SK-N-SH (cell line): ENCODE results near the gene REV1. TPM values are rescaled to one million over a fixed set of nuclear protein-coding genes. Genes with fewer than 3 reads are reported as not detected.

Experiments used
- CTCF ChIA-PET: fragments of 300-600, 350-600 bp; formaldehyde crosslinking; extraction: SDS; loops from one replicate; lab custom pipeline; 2021; lab: Yijun Ruan, JAX
- POLR2A ChIA-PET: fragments of 350-600 bp; sonication (Branson Sonifier 250); formaldehyde crosslinking; extraction: SDS; loops from one replicate; lab custom pipeline; 2020; ENCODE audit warnings: antibody characterized with exemption, inconsistent platforms; lab: Yijun Ruan, JAX
- DNase-seq: peaks from one replicate; pipeline ENCODE4 v3.0.0; 2012
- H2AFZ ChIP-seq: fragments of 200-600 bp; sonication (generic); 2 replicates; pipeline ENCODE4 v1.8.1; 2016; ENCODE audit warnings: antibody characterized with exemption, mild to moderate bottlenecking, low read depth
- H3F3A ChIP-seq: fragments of 200-600 bp; sonication (generic); replicated peaks from 2 replicates; pipeline ENCODE3; 2016; ENCODE audit warnings: antibody characterized with exemption, mild to moderate bottlenecking; ENCODE audit not compliant: insufficient read depth
- H3K27ac ChIP-seq, 2 experiments: fragments of 200-500 bp in 1 of 2; fragments of 200-600 bp in 1 of 2; sonication (Bioruptor generic) in 1 of 2; sonication (generic), shearing (Covaris generic) in 1 of 2; 2 replicates each; pipeline versions ENCODE4 v1.5.1 to v1.6.1; 2014 to 2016; ENCODE audit warnings: low read depth in 2 of 2, inconsistent platforms in 1 of 2, low read length in 1 of 2, mild to moderate bottlenecking in 1 of 2, mixed read lengths in 1 of 2
- H3K27me3 ChIP-seq: fragments of 200-600 bp; sonication (generic), shearing (Covaris generic); 2 replicates; pipeline ENCODE4 v1.6.1; 2016; ENCODE audit warnings: mixed run types; ENCODE audit not compliant: insufficient read depth
- H3K36me3 ChIP-seq, 2 experiments: fragments of 200-500 bp in 1 of 2; fragments of 200-600 bp in 1 of 2; sonication (Bioruptor generic) in 1 of 2; sonication (generic) in 1 of 2; replicated peaks in 1 of 2; 2 replicates each; pipeline versions ENCODE3 to v1.5.1; 2014 to 2016; ENCODE audit warnings: low read length in 1 of 2, mild to moderate bottlenecking in 1 of 2; ENCODE audit not compliant: insufficient read depth in 2 of 2, control insufficient read depth in 1 of 2
- H3K4me1 ChIP-seq, 2 experiments: fragments of 200-500 bp in 1 of 2; fragments of 200-600 bp in 1 of 2; sonication (Bioruptor generic) in 1 of 2; sonication (generic), shearing (Covaris generic) in 1 of 2; 2 replicates each; pipeline versions ENCODE4 v1.5.1 to v1.6.1; 2014 to 2016; ENCODE audit warnings: low read depth in 1 of 2, low read length in 1 of 2, mixed run types in 1 of 2; ENCODE audit not compliant: insufficient read depth in 2 of 2, control insufficient read depth in 1 of 2
- H3K4me2 ChIP-seq: fragments of 200-600 bp; sonication (generic), shearing (Covaris generic); 2 replicates; pipeline ENCODE4 v1.6.1; 2017; ENCODE audit warnings: mixed run types
- H3K4me3 ChIP-seq, 2 experiments: fragments of 200-500 bp in 1 of 2; fragments of 200-600 bp in 1 of 2; sonication (Bioruptor generic) in 1 of 2; sonication (generic), shearing (Covaris generic) in 1 of 2; 2 replicates each; pipeline versions ENCODE4 v1.5.1 to v1.8.1; 2014 to 2016; ENCODE audit warnings: low read depth in 2 of 2, inconsistent platforms in 1 of 2, low read length in 1 of 2, mild to moderate bottlenecking in 1 of 2, mixed read lengths in 1 of 2, moderate library complexity in 1 of 2
- H3K79me2 ChIP-seq: fragments of 200-600 bp; sonication (generic); 2 replicates; pipeline ENCODE4 v1.8.1; 2017; ENCODE audit warnings: mild to moderate bottlenecking; ENCODE audit not compliant: insufficient read depth
- H3K9ac ChIP-seq: fragments of 200-600 bp; sonication (generic); 2 replicates; pipeline ENCODE4 v1.6.1; 2017; ENCODE audit warnings: mixed run types
- H3K9me2 ChIP-seq: fragments of 200-600 bp; sonication (generic); 2 replicates; pipeline ENCODE4 v1.6.1; 2017; ENCODE audit warnings: mixed run types
- H3K9me3 ChIP-seq: fragments of 200-600 bp; sonication (generic); 2 replicates; pipeline ENCODE4 v1.6.1; 2017; ENCODE audit warnings: mixed run types, mild to moderate bottlenecking, moderate library complexity
- H4K20me1 ChIP-seq: fragments of 200-600 bp; sonication (generic); 2 replicates; pipeline ENCODE4 v1.6.1; 2017; ENCODE audit warnings: mild to moderate bottlenecking, mixed run types; ENCODE audit not compliant: insufficient read depth
- CHD2 ChIP-seq: fragments of 150-350 bp; IDR thresholded peaks from 2 replicates; pipeline ENCODE4 v1.6.1; 2018; ENCODE audit warnings: low read length; ENCODE audit not compliant: partially characterized antibody
- CTCF ChIP-seq: fragments of 200-600 bp; sonication (generic); IDR thresholded peaks from 2 replicates; pipeline ENCODE4 v1.6.1; 2017; ENCODE audit warnings: antibody characterized with exemption, mild to moderate bottlenecking, moderate library complexity
- ELF1 ChIP-seq: IDR thresholded peaks from 2 replicates; pipeline ENCODE4 v1.4.0; 2012
- EZH2phosphoT487 ChIP-seq: fragments of 200-600 bp; sonication (generic); IDR thresholded peaks from 2 replicates; pipeline ENCODE4 v1.6.1; 2017; ENCODE audit warnings: low read depth, mixed run types, mild to moderate bottlenecking, antibody characterized with exemption, moderate library complexity, borderline replicate concordance
- FOSL2 ChIP-seq: IDR thresholded peaks from 2 replicates; pipeline ENCODE4 v1.4.0; 2012; ENCODE audit warnings: low read depth, mild to moderate bottlenecking, moderate library complexity, borderline replicate concordance
- GABPA ChIP-seq: IDR thresholded peaks from 2 replicates; pipeline ENCODE4 v1.4.0; 2012; ENCODE audit warnings: low read depth, mild to moderate bottlenecking
- GATA2 ChIP-seq: sonication (generic); formaldehyde crosslinking; IDR thresholded peaks from 2 replicates; pipeline ENCODE4 v1.5.0; 2020; ENCODE audit warnings: mild to moderate bottlenecking, missing genetic modification reagents
- MXI1 ChIP-seq: IDR thresholded peaks from 2 replicates; pipeline ENCODE4 v1.6.1; 2012; ENCODE audit warnings: mild to moderate bottlenecking, low read depth, low read length, improper control_type of control experiment
- NFIC ChIP-seq: IDR thresholded peaks from 2 replicates; pipeline ENCODE4 v1.4.0; 2012; ENCODE audit warnings: borderline replicate concordance
- NRF1 ChIP-seq: IDR thresholded peaks from 2 replicates; pipeline ENCODE4 v1.6.1; 2012; ENCODE audit warnings: low read depth, mild to moderate bottlenecking, low read length
- POLR2AphosphoS5 ChIP-seq: IDR thresholded peaks from 2 replicates; pipeline ENCODE4 v1.6.1; 2012; ENCODE audit warnings: low read depth, low read length
- RAD21 ChIP-seq: IDR thresholded peaks from 2 replicates; pipeline ENCODE4 v1.6.1; 2012; ENCODE audit warnings: mild to moderate bottlenecking, low read length
- RCOR1 ChIP-seq: fragments of 150-350 bp; IDR thresholded peaks from 2 replicates; pipeline ENCODE4 v1.6.1; 2017; ENCODE audit warnings: antibody characterized with exemption, low read length
- RXRA ChIP-seq: IDR thresholded peaks from 2 replicates; pipeline ENCODE4 v1.4.0; 2012; ENCODE audit warnings: low read depth, mild to moderate bottlenecking, borderline replicate concordance
- TCF12 ChIP-seq: IDR thresholded peaks from 2 replicates; pipeline ENCODE4 v1.4.0; 2012
- TEAD4 ChIP-seq: IDR thresholded peaks from 2 replicates; pipeline ENCODE4 v1.4.0; 2012; ENCODE audit warnings: mild to moderate bottlenecking, borderline replicate concordance; ENCODE audit not compliant: insufficient read depth
- YY1 ChIP-seq: IDR thresholded peaks from 2 replicates; pipeline ENCODE4 v1.4.0; 2012; ENCODE audit warnings: low read depth, mild to moderate bottlenecking
- WGBS: methylation state at CpG from one replicate; pipeline ENCODE4 v1.1.6; 2017; ENCODE audit warnings: low lambda C conversion rate; 5-methylcytosine and 5-hydroxymethylcytosine counted together
- polyA plus RNA-seq, 3 experiments: library from polyadenylated mRNA; depleted of rRNA; stranded (reverse); fragments of >200 nt; gene quantifications; 2 replicates each; pipeline ENCODE4 v1.2.3, GENCODE V29; 2012
- TF ChIP-seq, protein P1 (sequence below): IDR thresholded peaks from 2 replicates; pipeline ENCODE4; 2012
- TF ChIP-seq, protein P2 (sequence below): fragments of 150-350 bp; IDR thresholded peaks from 2 replicates; pipeline ENCODE4 v1.6.1; 2016; ENCODE audit warnings: mild to moderate bottlenecking, low read depth, low read length
- TF ChIP-seq, protein P3 (sequence below): fragments of 150-350 bp; IDR thresholded peaks from 2 replicates; pipeline ENCODE4 v1.6.1; 2017; ENCODE audit warnings: antibody characterized with exemption, low read length, low read depth, borderline replicate concordance

REV1 gene
- polyA plus RNA-seq, 1 of the 3 experiments (the other 2 are of a cell fraction) = 15.9 TPM

DNA sequence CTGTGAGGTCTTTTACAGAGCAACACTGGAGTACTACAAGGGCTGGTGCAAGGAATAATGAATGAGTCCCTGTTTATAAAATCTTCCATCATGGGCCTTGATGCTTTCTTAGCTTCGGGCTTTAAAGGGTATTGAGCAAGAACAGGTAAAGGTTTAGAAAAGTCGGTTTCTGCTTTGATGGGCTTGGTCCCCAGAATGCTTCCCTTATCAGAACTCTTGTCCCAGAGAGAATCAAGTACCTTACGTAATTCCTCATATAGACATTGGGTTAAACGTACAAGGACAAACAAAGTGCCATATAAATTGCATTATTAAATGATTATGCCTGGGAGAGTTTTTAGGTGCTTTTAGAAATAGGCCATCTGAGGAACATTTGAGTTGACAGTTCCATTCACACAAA is 24.5 kb upstream of the REV1 start:
- TF ChIP-seq EZH2phosphoT487 (no peak), FOSL2 (no peak), TEAD4 (no peak), GATA2 (CRISPR knock-in tag) (no peak), RXRA (no peak), MXI1 (no peak), RAD21 (no peak), GABPA (no peak), ELF1 (no peak), NFIC (no peak), CHD2 (no peak), RCOR1 (no peak), YY1 (no peak), NRF1 (no peak), TCF12 (no peak), CTCF (no peak), POLR2AphosphoS5 (no peak)
- TF ChIP-seq, protein P1, sequence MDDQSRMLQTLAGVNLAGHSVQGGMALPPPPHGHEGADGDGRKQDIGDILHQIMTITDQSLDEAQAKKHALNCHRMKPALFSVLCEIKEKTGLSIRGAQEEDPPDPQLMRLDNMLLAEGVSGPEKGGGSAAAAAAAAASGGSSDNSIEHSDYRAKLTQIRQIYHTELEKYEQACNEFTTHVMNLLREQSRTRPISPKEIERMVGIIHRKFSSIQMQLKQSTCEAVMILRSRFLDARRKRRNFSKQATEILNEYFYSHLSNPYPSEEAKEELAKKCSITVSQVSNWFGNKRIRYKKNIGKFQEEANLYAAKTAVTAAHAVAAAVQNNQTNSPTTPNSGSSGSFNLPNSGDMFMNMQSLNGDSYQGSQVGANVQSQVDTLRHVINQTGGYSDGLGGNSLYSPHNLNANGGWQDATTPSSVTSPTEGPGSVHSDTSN = no peak
- TF ChIP-seq, protein P2, sequence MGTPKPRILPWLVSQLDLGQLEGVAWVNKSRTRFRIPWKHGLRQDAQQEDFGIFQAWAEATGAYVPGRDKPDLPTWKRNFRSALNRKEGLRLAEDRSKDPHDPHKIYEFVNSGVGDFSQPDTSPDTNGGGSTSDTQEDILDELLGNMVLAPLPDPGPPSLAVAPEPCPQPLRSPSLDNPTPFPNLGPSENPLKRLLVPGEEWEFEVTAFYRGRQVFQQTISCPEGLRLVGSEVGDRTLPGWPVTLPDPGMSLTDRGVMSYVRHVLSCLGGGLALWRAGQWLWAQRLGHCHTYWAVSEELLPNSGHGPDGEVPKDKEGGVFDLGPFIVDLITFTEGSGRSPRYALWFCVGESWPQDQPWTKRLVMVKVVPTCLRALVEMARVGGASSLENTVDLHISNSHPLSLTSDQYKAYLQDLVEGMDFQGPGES = no peak
- TF ChIP-seq, protein P3, sequence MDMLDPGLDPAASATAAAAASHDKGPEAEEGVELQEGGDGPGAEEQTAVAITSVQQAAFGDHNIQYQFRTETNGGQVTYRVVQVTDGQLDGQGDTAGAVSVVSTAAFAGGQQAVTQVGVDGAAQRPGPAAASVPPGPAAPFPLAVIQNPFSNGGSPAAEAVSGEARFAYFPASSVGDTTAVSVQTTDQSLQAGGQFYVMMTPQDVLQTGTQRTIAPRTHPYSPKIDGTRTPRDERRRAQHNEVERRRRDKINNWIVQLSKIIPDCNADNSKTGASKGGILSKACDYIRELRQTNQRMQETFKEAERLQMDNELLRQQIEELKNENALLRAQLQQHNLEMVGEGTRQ = no peak
- no peak overlapping the region for H2AFZ ChIP-seq
- no peak overlapping the region for H3K27ac ChIP-seq
- H3K79me2 ChIP-seq = no peaks in the 10 kb centered on the region
- no peaks in the 10 kb centered on the region for H3K27me3 ChIP-seq
- DNase-seq = no peak
- WGBS = 64% methylated on average over 4 of the region's 4 CpGs
- H3F3A ChIP-seq = no peaks in the 10 kb centered on the region
- no peak overlapping the region for H3K4me2 ChIP-seq
- ChIA-PET CTCF (no interaction called here), POLR2A (no interaction called here)
- H3K4me1 ChIP-seq = no peaks in the 10 kb centered on the region
- no peaks in the 10 kb centered on the region for H4K20me1 ChIP-seq
- no peak overlapping the region for H3K9ac ChIP-seq
- no peak overlapping the region for H3K4me3 ChIP-seq
- no peaks in the 10 kb centered on the region for H3K36me3 ChIP-seq
- H3K9me3 ChIP-seq = no peaks in the 10 kb centered on the region
- H3K9me2 ChIP-seq = no peaks in the 10 kb centered on the region
